GM13977 (cell line): ENCODE results near the gene RHOJ.

Experiments
- DNase-seq: peaks from one replicate; pipeline ENCODE4 v3.0.0; 2012; ENCODE audit warnings: low spot score
- in situ Hi-C: fragments of 300-500 bp; cut with MboI; formaldehyde crosslinking; loops from one replicate; pipeline ENCODE4 v1.12.0; 2022; ENCODE audit warnings: low sequenced_read_pairs, low pct_unique_long_range_greater_than_20kb, mixed read lengths, inconsistent platforms; ENCODE audit not compliant: unreplicated experiment
- TF ChIP-seq, protein P1 (sequence below): IDR thresholded peaks from 2 replicates; pipeline ENCODE4 v1.5.1; 2012; ENCODE audit warnings: mild to moderate bottlenecking, control low read depth; ENCODE audit not compliant: insufficient read depth; ENCODE audit errors: extremely low read depth, missing control alignments

Gene RHOJ

DNA sequence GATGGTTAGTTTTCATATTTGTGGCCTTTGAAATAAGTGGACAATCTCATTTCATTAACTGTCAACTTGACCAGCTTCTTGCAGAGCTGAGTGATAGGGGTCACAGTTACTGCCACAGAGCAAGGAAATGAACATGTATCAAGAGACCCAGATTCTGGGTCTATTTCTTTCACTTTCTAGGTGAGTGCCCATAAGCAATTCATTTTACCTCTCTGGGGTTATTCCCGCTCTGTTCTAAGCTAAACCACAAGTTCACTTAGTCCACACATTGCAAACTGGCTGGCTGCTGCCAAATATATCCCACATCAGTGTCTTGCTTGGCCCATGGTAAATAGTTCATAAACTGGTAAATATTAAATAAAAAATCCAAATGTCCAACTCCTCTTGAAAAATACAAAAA, 84.6 kb downstream of the RHOJ start:
- no peak for DNase-seq
- TF ChIP-seq, protein P1, sequence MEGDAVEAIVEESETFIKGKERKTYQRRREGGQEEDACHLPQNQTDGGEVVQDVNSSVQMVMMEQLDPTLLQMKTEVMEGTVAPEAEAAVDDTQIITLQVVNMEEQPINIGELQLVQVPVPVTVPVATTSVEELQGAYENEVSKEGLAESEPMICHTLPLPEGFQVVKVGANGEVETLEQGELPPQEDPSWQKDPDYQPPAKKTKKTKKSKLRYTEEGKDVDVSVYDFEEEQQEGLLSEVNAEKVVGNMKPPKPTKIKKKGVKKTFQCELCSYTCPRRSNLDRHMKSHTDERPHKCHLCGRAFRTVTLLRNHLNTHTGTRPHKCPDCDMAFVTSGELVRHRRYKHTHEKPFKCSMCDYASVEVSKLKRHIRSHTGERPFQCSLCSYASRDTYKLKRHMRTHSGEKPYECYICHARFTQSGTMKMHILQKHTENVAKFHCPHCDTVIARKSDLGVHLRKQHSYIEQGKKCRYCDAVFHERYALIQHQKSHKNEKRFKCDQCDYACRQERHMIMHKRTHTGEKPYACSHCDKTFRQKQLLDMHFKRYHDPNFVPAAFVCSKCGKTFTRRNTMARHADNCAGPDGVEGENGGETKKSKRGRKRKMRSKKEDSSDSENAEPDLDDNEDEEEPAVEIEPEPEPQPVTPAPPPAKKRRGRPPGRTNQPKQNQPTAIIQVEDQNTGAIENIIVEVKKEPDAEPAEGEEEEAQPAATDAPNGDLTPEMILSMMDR = no peak
- in situ Hi-C loops = no loop called here

DNA sequence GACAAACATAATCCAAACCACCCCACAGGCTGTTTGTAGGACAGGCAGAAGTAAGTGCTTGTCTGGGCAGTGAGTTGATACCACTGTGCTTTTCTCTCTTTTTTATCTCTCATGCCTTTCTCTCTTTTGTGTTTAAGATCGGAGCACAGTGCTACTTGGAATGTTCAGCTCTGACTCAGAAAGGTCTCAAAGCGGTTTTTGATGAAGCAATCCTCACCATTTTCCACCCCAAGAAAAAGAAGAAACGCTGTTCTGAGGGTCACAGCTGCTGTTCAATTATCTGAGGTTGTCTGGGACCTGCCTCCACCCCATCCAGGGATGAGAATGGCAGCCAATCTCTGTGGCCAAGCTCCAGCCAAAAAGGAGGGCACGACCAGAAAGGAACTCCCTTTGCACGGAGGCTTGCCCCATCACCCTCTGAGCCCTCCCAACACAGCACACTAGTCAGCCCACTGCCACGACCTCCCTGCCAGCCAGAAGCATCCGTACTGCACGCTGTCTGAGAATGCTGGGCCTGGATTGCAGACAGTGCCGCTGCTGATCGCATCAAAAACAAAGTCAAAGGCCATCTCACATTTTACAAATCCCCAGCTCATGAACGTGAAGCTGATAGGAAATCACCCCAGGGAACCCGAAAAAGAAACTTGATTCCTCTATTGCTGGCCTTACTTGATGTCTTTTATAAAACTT, 86.6 kb downstream of the RHOJ start:
- no peak for DNase-seq
- TF ChIP-seq, protein P1 = no peak
- in situ Hi-C loops = no loop called here

- in situ Hi-C loops = no loop called here
- DNase-seq = no peak
- TF ChIP-seq, protein P1 = no peak
These were observed 88.6 kb downstream of the RHOJ start for GRCh38 chr14:63292805-63293204.

DNA sequence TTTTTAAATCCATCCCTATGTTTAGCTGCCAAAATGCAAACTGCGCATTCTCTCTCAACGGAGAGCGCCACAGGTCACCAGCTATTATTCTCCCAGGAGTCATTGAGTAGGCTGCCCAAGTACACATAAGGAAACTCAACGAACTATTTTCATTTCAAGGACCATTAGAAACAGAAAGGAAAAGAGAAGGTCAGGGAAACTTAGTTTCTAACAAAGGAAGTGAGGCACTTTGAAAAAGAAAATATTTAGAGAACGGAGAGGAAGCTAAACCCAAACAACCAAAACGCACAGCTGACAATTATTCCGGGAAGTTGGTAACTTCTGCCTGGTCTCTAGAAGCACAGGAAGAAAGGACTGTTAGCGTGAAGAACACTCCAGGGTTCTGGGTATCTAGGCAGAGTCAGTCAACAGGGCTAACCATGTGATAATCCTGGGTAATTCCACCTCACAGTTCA, 91.0 kb downstream of the RHOJ start:
- DNase-seq = no peak
- TF ChIP-seq, protein P1 = no peak
- in situ Hi-C loops = no loop called here

DNA sequence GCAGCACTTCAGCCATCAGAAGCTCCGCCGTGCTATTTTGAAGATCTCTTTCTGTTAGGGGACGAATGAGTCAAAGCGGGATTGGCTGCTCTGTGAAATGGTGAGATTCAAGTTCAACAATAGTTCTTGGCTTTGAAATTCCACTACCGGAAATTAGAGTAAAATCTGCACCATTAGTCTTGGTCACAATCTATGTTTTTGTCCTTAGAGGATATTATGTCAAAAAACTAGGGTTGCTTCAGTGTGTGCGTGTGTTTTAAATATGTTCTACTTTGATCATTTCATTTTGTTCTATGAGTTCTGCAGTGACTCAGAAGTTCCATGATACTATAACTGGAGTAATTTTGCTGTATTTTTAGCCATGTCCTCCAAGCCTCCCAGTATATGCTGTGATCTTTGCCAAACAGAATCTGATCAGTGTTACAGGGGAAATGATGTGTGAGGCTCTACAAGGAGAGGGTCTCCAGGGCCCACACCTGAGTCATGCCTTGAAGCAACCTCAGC, 91.9 kb downstream of the RHOJ start:
- DNase-seq = no peak
- TF ChIP-seq, protein P1 = no peak
- in situ Hi-C loops = no loop called here

DNA sequence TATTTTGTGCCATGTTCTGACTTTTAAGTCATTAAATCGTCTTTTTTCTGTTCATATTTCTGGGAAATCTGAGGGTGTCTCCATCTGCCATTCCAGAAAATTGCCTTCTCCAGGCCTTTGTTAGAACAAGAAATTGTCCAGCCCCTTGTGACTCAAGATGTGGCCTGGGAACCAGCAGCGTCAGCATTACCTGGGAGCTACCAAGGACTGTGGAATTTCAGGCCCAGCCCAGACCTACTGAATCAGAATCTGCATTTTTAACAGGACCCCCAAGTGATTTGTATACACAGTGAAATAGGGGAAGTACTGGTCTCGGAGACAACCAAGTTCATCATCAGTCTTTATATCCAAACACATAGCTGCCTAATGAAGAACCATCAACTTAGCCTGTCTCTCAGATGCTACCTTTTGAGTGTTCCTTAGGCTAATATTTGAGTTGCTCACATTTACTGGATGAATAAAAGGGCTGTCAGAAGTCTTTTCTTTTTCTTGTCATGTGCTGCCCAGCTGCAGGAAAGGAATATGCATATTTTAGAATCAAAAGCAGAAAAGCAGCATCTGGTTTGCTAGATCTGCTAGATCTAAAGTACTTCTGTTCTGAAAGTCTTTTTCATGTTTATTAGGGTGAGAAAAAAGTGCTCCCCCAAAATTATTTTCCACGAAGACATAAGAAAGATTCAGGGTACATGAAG, 93.3 kb downstream of the RHOJ start:
- TF ChIP-seq, protein P1 = no peak
- in situ Hi-C loops = no loop called here
- no peak for DNase-seq
